SK-N-SH (cell line): ENCODE measurements around the gene LGALS3BP. TPM values are rescaled to one million over a fixed set of nuclear protein-coding genes. Genes with fewer than 3 reads are reported as not detected.

Experiments used
- CTCF ChIA-PET: fragments of 300-600, 350-600 bp; formaldehyde crosslinking; extraction: SDS; loops from one replicate; lab custom pipeline; 2021; lab: Yijun Ruan, JAX
- POLR2A ChIA-PET: fragments of 350-600 bp; sonication (Branson Sonifier 250); formaldehyde crosslinking; extraction: SDS; loops from one replicate; lab custom pipeline; 2020; ENCODE audit warnings: antibody characterized with exemption, inconsistent platforms; lab: Yijun Ruan, JAX
- DNase-seq: peaks from one replicate; pipeline ENCODE4 v3.0.0; 2012
- H2AFZ ChIP-seq: fragments of 200-600 bp; sonication (generic); 2 replicates; pipeline ENCODE4 v1.8.1; 2016; ENCODE audit warnings: antibody characterized with exemption, mild to moderate bottlenecking, low read depth
- H3F3A ChIP-seq: fragments of 200-600 bp; sonication (generic); replicated peaks from 2 replicates; pipeline ENCODE3; 2016; ENCODE audit warnings: antibody characterized with exemption, mild to moderate bottlenecking; ENCODE audit not compliant: insufficient read depth
- H3K27ac ChIP-seq, 2 experiments: fragments of 200-500 bp in 1 of 2; fragments of 200-600 bp in 1 of 2; sonication (Bioruptor generic) in 1 of 2; sonication (generic), shearing (Covaris generic) in 1 of 2; 2 replicates each; pipeline versions ENCODE4 v1.5.1 to v1.6.1; 2014 to 2016; ENCODE audit warnings: low read depth in 2 of 2, inconsistent platforms in 1 of 2, low read length in 1 of 2, mild to moderate bottlenecking in 1 of 2, mixed read lengths in 1 of 2
- H3K27me3 ChIP-seq: fragments of 200-600 bp; sonication (generic), shearing (Covaris generic); 2 replicates; pipeline ENCODE4 v1.6.1; 2016; ENCODE audit warnings: mixed run types; ENCODE audit not compliant: insufficient read depth
- H3K36me3 ChIP-seq, 2 experiments: fragments of 200-500 bp in 1 of 2; fragments of 200-600 bp in 1 of 2; sonication (Bioruptor generic) in 1 of 2; sonication (generic) in 1 of 2; replicated peaks in 1 of 2; 2 replicates each; pipeline versions ENCODE3 to v1.5.1; 2014 to 2016; ENCODE audit warnings: low read length in 1 of 2, mild to moderate bottlenecking in 1 of 2; ENCODE audit not compliant: insufficient read depth in 2 of 2, control insufficient read depth in 1 of 2
- H3K4me1 ChIP-seq, 2 experiments: fragments of 200-500 bp in 1 of 2; fragments of 200-600 bp in 1 of 2; sonication (Bioruptor generic) in 1 of 2; sonication (generic), shearing (Covaris generic) in 1 of 2; 2 replicates each; pipeline versions ENCODE4 v1.5.1 to v1.6.1; 2014 to 2016; ENCODE audit warnings: low read depth in 1 of 2, low read length in 1 of 2, mixed run types in 1 of 2; ENCODE audit not compliant: insufficient read depth in 2 of 2, control insufficient read depth in 1 of 2
- H3K4me2 ChIP-seq: fragments of 200-600 bp; sonication (generic), shearing (Covaris generic); 2 replicates; pipeline ENCODE4 v1.6.1; 2017; ENCODE audit warnings: mixed run types
- H3K4me3 ChIP-seq, 2 experiments: fragments of 200-500 bp in 1 of 2; fragments of 200-600 bp in 1 of 2; sonication (Bioruptor generic) in 1 of 2; sonication (generic), shearing (Covaris generic) in 1 of 2; 2 replicates each; pipeline versions ENCODE4 v1.5.1 to v1.8.1; 2014 to 2016; ENCODE audit warnings: low read depth in 2 of 2, inconsistent platforms in 1 of 2, low read length in 1 of 2, mild to moderate bottlenecking in 1 of 2, mixed read lengths in 1 of 2, moderate library complexity in 1 of 2
- H3K79me2 ChIP-seq: fragments of 200-600 bp; sonication (generic); 2 replicates; pipeline ENCODE4 v1.8.1; 2017; ENCODE audit warnings: mild to moderate bottlenecking; ENCODE audit not compliant: insufficient read depth
- H3K9ac ChIP-seq: fragments of 200-600 bp; sonication (generic); 2 replicates; pipeline ENCODE4 v1.6.1; 2017; ENCODE audit warnings: mixed run types
- H3K9me2 ChIP-seq: fragments of 200-600 bp; sonication (generic); 2 replicates; pipeline ENCODE4 v1.6.1; 2017; ENCODE audit warnings: mixed run types
- H3K9me3 ChIP-seq: fragments of 200-600 bp; sonication (generic); 2 replicates; pipeline ENCODE4 v1.6.1; 2017; ENCODE audit warnings: mixed run types, mild to moderate bottlenecking, moderate library complexity
- H4K20me1 ChIP-seq: fragments of 200-600 bp; sonication (generic); 2 replicates; pipeline ENCODE4 v1.6.1; 2017; ENCODE audit warnings: mild to moderate bottlenecking, mixed run types; ENCODE audit not compliant: insufficient read depth
- GATA2 ChIP-seq: sonication (generic); formaldehyde crosslinking; IDR thresholded peaks from 2 replicates; pipeline ENCODE4 v1.5.0; 2020; ENCODE audit warnings: mild to moderate bottlenecking, missing genetic modification reagents
- IRF3 ChIP-seq: fragments of 150-350 bp; IDR thresholded peaks from 2 replicates; pipeline ENCODE4 v1.6.1; 2016; ENCODE audit warnings: mild to moderate bottlenecking, low read depth, low read length
- JUND ChIP-seq: IDR thresholded peaks from 2 replicates; pipeline ENCODE4 v1.4.0; 2012
- MAX ChIP-seq: IDR thresholded peaks from 2 replicates; pipeline ENCODE4 v1.4.0; 2012; ENCODE audit warnings: low read depth
- MEF2A ChIP-seq: IDR thresholded peaks from 2 replicates; pipeline ENCODE4 v1.4.0; 2012; ENCODE audit warnings: low read depth, borderline replicate concordance
- POLR2AphosphoS5 ChIP-seq: IDR thresholded peaks from 2 replicates; pipeline ENCODE4 v1.6.1; 2012; ENCODE audit warnings: low read depth, low read length
- RFX5 ChIP-seq: IDR thresholded peaks from 2 replicates; pipeline ENCODE4 v1.6.1; 2012; ENCODE audit warnings: mild to moderate bottlenecking, improper control_type of control experiment, low read length
- RXRA ChIP-seq: IDR thresholded peaks from 2 replicates; pipeline ENCODE4 v1.4.0; 2012; ENCODE audit warnings: low read depth, mild to moderate bottlenecking, borderline replicate concordance
- TCF12 ChIP-seq: IDR thresholded peaks from 2 replicates; pipeline ENCODE4 v1.4.0; 2012
- TEAD4 ChIP-seq: IDR thresholded peaks from 2 replicates; pipeline ENCODE4 v1.4.0; 2012; ENCODE audit warnings: mild to moderate bottlenecking, borderline replicate concordance; ENCODE audit not compliant: insufficient read depth
- WGBS: methylation state at CpG from one replicate; pipeline ENCODE4 v1.1.6; 2017; ENCODE audit warnings: low lambda C conversion rate; 5-methylcytosine and 5-hydroxymethylcytosine counted together
- polyA plus RNA-seq, 3 experiments: library from polyadenylated mRNA; depleted of rRNA; stranded (reverse); fragments of >200 nt; gene quantifications; 2 replicates each; pipeline ENCODE4 v1.2.3, GENCODE V29; 2012

LGALS3BP gene
- polyA plus RNA-seq, 1 of the 3 experiments (the other 2 are of a cell fraction), result 579 TPM

GRCh38 chr17:78956254-78956653, 23.5 kb downstream of the LGALS3BP start:
- no peak for DNase-seq
- peaks cover 4% of the 10 kb centered on the region for H3F3A ChIP-seq
- ChIA-PET CTCF (interaction anchor here (1.3 to 26.0 kb wide), 5 partner anchors 12 to 95 kb away, joined by 4 to 458 read pairs (median 18); partner anchors contain the start of gene LGALS3BP), POLR2A (no interaction called here)
- no peaks in the 10 kb centered on the region for H4K20me1 ChIP-seq
- H3K9me3 ChIP-seq, result no peaks in the 10 kb centered on the region
- H3K79me2 ChIP-seq, result no peaks in the 10 kb centered on the region
- H3K9ac ChIP-seq, result no peak overlapping the region
- WGBS, result 88% methylated on average over 11 of the region's 11 CpGs
- no peaks in the 10 kb centered on the region for H3K36me3 ChIP-seq
- no peak overlapping the region for H3K4me3 ChIP-seq
- no peaks in the 10 kb centered on the region for H3K27me3 ChIP-seq
- peaks cover 8 to 15% of the 10 kb centered on the region in 2 experiments; a peak in 2 of 4 replicates for H3K4me1 ChIP-seq
- no peaks in the 10 kb centered on the region for H3K9me2 ChIP-seq
- H3K27ac ChIP-seq, result no peak overlapping the region
- TF ChIP-seq MAX (no peak), POLR2AphosphoS5 (no peak), MEF2A (no peak), IRF3 (no peak), TCF12 (no peak), TEAD4 (no peak), RFX5 (no peak), JUND (no peak), RXRA (no peak)
- H2AFZ ChIP-seq, result no peak overlapping the region
- H3K4me2 ChIP-seq, result no peak overlapping the region; the same call in 1 of the 2 replicates

GRCh38 chr17:78954684-78955083, 25.0 kb downstream of the LGALS3BP start:
- TF ChIP-seq MEF2A, result no peak
- TF ChIP-seq GATA2 (CRISPR knock-in tag), result no peak
- H3F3A ChIP-seq, result peaks cover 4% of the 10 kb centered on the region
- no peaks in the 10 kb centered on the region for H3K9me3 ChIP-seq
- no peak for DNase-seq
- no peak overlapping the region for H3K4me3 ChIP-seq
- WGBS, result 93% methylated on average over 13 of the region's 14 CpGs
- H2AFZ ChIP-seq, result no peak overlapping the region
- H3K4me2 ChIP-seq, result no peak overlapping the region
- H3K27me3 ChIP-seq, result no peaks in the 10 kb centered on the region
- H3K4me1 ChIP-seq, result peaks cover 8 to 15% of the 10 kb centered on the region in 2 experiments; a peak in 2 of 4 replicates
- no peaks in the 10 kb centered on the region for H3K36me3 ChIP-seq
- ChIA-PET CTCF (interaction anchor here (0.7 to 18.4 kb wide), 7 partner anchors 11 to 89 kb away, joined by 3 to 194 read pairs (median 5); partner anchors contain the start of gene LGALS3BP), POLR2A (interaction anchor here (1.4 kb wide), 2 partner anchors 12 kb away, joined by 3 to 4 read pairs; no protein-coding TSS in a partner anchor)
- H3K79me2 ChIP-seq, result no peaks in the 10 kb centered on the region
- no peak overlapping the region for H3K27ac ChIP-seq
- H3K9ac ChIP-seq, result no peak overlapping the region
- no peaks in the 10 kb centered on the region for H3K9me2 ChIP-seq
- no peaks in the 10 kb centered on the region for H4K20me1 ChIP-seq
